Right lobe of liver (tissue), 4 donors: ENCODE results near the gene CYP19A1.

Source experiments
- POLR2A ChIP-seq: fragments of 450-650 bp; IDR thresholded peaks from one replicate; pipeline ENCODE4 v1.6.1; 2017; ENCODE audit warnings: antibody characterized with exemption, mild to moderate bottlenecking
- TF ChIP-seq, protein P1 (sequence below), 4 donors: fragments of 200-600 bp in 3 of 4; fragments of 450-650 bp in 1 of 4; IDR thresholded peaks; one replicate each; pipeline versions ENCODE4 v1.5.1 to v1.8.0; 2016 to 2022; ENCODE audit warnings: antibody characterized with exemption in 4 of 4, mild to moderate bottlenecking in 2 of 4
- donor health status: DM: no; HTN: no; CAD: no.
- donor health status: DM: no; HTN: no; CAD: no.
- donor health status: DM: no; HTN: yes; CAD: no.

DNA sequence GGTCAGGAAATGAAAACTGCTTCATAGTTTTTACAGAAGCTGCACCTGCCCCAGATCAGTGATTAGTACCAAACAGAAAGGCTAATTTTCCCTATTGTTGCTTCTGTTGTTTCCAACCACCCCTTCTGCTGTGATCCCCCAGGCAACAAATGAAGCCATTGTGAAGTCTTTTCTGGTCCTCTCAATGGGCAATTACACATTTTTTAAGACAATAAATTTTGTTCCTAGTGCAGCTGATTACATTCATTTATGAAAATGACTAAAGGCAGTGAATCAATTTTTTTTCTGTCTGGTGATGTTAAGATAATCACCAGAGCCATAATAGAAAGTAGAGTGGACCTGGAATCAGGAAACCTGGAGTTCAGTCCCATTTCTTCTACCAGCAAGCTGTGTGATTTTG is 35.7 kb upstream of the CYP19A1 start:
- no peak for TF ChIP-seq POLR2A
- TF ChIP-seq, protein P1, sequence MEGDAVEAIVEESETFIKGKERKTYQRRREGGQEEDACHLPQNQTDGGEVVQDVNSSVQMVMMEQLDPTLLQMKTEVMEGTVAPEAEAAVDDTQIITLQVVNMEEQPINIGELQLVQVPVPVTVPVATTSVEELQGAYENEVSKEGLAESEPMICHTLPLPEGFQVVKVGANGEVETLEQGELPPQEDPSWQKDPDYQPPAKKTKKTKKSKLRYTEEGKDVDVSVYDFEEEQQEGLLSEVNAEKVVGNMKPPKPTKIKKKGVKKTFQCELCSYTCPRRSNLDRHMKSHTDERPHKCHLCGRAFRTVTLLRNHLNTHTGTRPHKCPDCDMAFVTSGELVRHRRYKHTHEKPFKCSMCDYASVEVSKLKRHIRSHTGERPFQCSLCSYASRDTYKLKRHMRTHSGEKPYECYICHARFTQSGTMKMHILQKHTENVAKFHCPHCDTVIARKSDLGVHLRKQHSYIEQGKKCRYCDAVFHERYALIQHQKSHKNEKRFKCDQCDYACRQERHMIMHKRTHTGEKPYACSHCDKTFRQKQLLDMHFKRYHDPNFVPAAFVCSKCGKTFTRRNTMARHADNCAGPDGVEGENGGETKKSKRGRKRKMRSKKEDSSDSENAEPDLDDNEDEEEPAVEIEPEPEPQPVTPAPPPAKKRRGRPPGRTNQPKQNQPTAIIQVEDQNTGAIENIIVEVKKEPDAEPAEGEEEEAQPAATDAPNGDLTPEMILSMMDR (IDR thresholded peaks at IDR 0.05), result no peak
